Bronchial epithelial cell (primary cell): ENCODE data around the gene CD84. TPM values are rescaled to one million over a fixed set of nuclear protein-coding genes. Genes with fewer than 3 reads are reported as not detected.

Experiments
- DNase-seq: peaks from one replicate; pipeline ENCODE4 v3.0.0-alpha.2; 2010; ENCODE audit warnings: low read depth
- FAIRE-seq: peaks from 2 replicates; lab custom pipeline; 2011; peaks lifted over from hg19 to GRCh38; lab: Jason Lieb, UNC
- H3K27me3 ChIP-seq: 2 replicates; pipeline ENCODE4 v1.5.1; 2011; ENCODE audit warnings: low read length; ENCODE audit not compliant: control insufficient read depth, insufficient read depth
- H3K36me3 ChIP-seq: 2 replicates; pipeline ENCODE4 v1.5.1; 2011; ENCODE audit warnings: low read length; ENCODE audit not compliant: control insufficient read depth, insufficient read depth
- H3K4me3 ChIP-seq: 2 replicates; pipeline ENCODE4 v1.5.1; 2011; ENCODE audit warnings: mild to moderate bottlenecking, low read depth, low read length, control low read depth
- total RNA-seq: library from RNA; depleted of rRNA; stranded (reverse); fragments of >200 nt; gene quantifications from 2 replicates; pipeline ENCODE4 v1.2.1, GENCODE V29; 2014
- TF ChIP-seq, protein P1 (sequence below): IDR thresholded peaks from 2 replicates; pipeline ENCODE4 v1.5.1; 2011; ENCODE audit warnings: mild to moderate bottlenecking, moderate library complexity, low read length, control low read depth, inconsistent platforms; ENCODE audit not compliant: insufficient read depth, severe bottlenecking

The CD84 gene
- total RNA-seq, 1 donor from 2014 or later, result not detected

DNA sequence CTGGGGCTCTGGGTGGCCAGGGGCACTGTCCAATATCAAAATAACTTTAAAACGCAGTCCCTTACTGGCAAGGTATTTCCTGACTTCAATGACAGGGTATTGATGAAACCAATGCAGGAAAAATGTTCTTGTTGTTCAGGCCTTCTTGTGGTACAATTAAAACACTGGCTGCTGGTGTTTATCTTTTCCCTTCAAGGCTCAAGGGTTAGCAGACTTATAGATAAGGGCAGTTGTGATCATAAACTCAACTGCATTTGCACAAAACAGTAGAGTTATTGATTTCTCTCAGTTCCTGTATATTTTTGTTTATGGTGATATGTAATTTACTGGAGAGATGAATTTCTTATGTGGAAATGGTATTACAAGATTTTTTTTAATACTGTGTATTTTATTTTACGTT lies 2.7 kb upstream of the CD84 start:
- TF ChIP-seq, protein P1, sequence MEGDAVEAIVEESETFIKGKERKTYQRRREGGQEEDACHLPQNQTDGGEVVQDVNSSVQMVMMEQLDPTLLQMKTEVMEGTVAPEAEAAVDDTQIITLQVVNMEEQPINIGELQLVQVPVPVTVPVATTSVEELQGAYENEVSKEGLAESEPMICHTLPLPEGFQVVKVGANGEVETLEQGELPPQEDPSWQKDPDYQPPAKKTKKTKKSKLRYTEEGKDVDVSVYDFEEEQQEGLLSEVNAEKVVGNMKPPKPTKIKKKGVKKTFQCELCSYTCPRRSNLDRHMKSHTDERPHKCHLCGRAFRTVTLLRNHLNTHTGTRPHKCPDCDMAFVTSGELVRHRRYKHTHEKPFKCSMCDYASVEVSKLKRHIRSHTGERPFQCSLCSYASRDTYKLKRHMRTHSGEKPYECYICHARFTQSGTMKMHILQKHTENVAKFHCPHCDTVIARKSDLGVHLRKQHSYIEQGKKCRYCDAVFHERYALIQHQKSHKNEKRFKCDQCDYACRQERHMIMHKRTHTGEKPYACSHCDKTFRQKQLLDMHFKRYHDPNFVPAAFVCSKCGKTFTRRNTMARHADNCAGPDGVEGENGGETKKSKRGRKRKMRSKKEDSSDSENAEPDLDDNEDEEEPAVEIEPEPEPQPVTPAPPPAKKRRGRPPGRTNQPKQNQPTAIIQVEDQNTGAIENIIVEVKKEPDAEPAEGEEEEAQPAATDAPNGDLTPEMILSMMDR, result no peak
- FAIRE-seq (no peak), DNase-seq (no peak)
- Histone ChIP-seq H3K27me3 (no peaks in the 10 kb centered on the region), H3K4me3 (no peak overlapping the region), H3K36me3 (no peaks in the 10 kb centered on the region)

DNA sequence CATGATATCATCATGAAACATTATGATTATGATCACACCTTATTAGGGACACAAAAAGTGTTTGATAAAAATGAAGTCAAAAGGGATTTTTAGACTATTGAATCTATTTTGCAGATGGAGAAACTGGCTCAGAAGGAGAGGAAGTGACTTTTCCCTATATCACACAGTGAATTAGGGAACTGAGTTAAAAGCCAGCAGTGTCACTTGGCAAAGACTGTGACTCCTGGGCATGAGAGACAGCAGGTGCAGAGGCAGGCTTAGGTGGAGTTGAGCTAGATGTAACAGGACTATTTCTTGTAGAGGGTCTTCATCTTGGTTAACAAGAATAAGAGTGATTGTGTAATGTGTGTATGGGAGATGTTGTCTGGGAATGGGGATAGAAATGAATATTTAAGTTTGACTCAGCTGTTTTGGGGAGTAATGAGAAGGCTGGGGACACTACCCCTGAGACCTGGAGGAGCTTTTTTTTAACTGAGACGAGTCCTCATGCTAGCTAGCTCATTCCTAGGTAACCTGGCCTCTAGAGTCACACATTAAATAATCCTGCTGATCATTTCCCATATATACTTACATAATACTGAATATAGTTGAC lies 1.0 kb upstream of the CD84 start:
- DNase-seq, result no peak

DNA sequence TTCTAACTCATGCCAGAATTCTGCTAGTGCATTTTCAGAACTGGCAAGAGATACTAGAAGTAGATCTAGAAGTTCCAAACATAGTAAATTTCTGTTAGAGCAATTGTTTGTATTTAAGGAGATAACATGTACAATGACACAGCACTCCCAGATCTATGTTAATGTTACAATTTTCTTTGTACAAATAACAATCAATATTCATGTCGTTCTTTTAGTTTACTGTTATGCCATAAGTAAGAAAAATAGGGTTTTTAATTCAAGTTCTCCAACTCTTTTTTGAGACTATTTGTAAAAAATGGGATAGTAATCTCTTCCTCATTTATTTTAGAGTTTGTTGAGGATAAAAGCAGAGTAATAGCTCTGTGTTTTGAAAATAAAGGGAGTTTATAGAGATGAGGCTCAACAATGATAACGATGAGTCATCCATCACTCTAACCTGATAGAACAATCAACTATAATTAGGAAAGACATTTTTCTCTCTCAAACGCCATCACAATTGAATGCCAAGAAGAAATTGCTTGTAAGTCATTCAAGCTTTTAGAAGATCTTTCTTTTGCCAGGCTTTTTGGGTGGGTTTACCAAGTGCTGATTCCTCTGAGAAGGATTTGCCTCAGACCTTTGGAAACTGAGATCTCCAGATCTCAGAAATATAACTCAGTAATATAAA lies 638 bp downstream of the CD84 start:
- FAIRE-seq (no peak), DNase-seq (no peak)
- Histone ChIP-seq H3K4me3 (no peak overlapping the region), H3K27me3 (no peaks in the 10 kb centered on the region), H3K36me3 (no peaks in the 10 kb centered on the region)
- TF ChIP-seq, protein P1, result no peak

More for the DNA sequence above, 1.0 kb upstream of the CD84 start:
- FAIRE-seq, result no peak
- H3K36me3 ChIP-seq, result no peaks in the 10 kb centered on the region
- no peak overlapping the region for H3K4me3 ChIP-seq
- no peaks in the 10 kb centered on the region for H3K27me3 ChIP-seq
- TF ChIP-seq, protein P1, result no peak

DNA sequence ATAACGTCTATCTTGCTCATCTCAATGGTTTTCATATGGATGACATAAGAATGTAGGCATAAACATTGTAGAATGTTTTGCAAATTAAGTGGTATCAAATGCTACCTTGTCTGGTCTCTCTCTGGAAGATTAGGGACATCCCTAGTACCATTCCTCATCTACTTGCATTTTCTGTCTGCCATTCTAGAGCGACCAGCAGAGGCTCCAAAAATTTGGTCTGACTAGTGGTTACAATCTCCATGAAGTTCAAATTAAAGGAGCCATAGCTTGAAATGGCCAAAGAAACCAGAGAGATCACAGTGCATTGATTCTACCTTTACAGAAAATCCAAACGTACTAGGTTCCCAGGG lies 1.1 kb downstream of the CD84 start:
- H3K36me3 ChIP-seq, result no peaks in the 10 kb centered on the region
- H3K27me3 ChIP-seq, result no peaks in the 10 kb centered on the region
- TF ChIP-seq, protein P1, result no peak
- DNase-seq (no peak), FAIRE-seq (no peak)
- no peak overlapping the region for H3K4me3 ChIP-seq

DNA sequence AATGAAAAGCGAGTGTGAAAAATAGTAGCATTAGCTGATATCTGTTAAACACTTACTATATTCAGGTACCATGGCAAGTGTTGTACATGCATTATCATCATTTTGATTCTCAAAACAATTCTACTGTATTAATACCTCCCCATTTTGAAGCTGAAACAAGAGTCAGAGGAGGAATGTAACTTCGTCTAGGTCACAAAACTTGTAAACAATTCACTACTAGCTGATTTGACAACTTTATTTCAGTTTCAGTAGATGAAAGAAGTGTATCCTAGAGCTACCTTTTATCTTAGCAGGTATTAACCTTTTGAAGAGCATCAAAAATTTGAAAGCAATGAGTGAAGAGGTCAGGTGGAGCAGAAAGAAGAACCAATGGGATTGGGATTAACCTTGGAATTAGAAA lies 1.6 kb downstream of the CD84 start:
- TF ChIP-seq, protein P1, result no peak
- no peak for DNase-seq
- Histone ChIP-seq H3K36me3 (no peaks in the 10 kb centered on the region), H3K27me3 (no peaks in the 10 kb centered on the region), H3K4me3 (no peak overlapping the region)
- no peak for FAIRE-seq

DNA sequence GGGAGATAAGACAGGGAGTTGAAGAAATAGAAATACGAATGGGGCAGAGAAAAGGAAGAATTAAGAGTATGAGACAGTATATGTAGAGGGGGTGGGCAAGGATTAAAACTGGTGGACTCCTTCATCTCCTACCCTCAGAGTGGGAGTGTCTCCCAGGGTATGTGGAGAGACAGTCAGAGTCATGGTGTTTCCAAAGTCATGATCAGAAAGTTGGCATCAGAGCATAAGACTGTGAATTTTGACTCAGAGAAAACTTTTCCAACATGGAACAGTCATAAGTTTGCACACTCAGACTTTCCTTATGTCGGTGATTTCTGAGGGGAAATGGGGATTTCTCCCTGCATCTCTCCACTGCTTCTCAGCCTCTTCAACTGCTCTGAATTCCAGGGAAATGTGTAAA lies 2.4 kb downstream of the CD84 start:
- no peak overlapping the region for H3K4me3 ChIP-seq
- no peaks in the 10 kb centered on the region for H3K36me3 ChIP-seq
- FAIRE-seq, result no peak
- no peak for DNase-seq
- TF ChIP-seq, protein P1, result no peak
- no peaks in the 10 kb centered on the region for H3K27me3 ChIP-seq
